SU-DHL-6 (cell line): ENCODE results near the gene FOXG1.

Experiments used
- H2AFZ ChIP-seq: fragments of 200-600 bp; sonication (generic); 2 replicates; pipeline ENCODE4 v1.6.1; 2014; ENCODE audit warnings: low read depth, mild to moderate bottlenecking, moderate library complexity, mixed read lengths, antibody characterized with exemption, low read length; ENCODE audit not compliant: severe bottlenecking
- H3F3A ChIP-seq: fragments of 200-600 bp; shearing (Covaris generic); 2 replicates; pipeline ENCODE4 v1.6.0; 2016; ENCODE audit warnings: antibody characterized with exemption, mild to moderate bottlenecking; ENCODE audit not compliant: insufficient read depth
- H3K27ac ChIP-seq: fragments of 200-600 bp; sonication (generic); 2 replicates; pipeline ENCODE4 v1.5.1; 2016; ENCODE audit warnings: low read depth, mild to moderate bottlenecking, low read length, moderate library complexity, mixed read lengths
- H3K27me3 ChIP-seq: fragments of 200-600 bp; sonication (generic), shearing (Covaris generic); 2 replicates; pipeline ENCODE4 v1.6.0; 2014; ENCODE audit warnings: mild to moderate bottlenecking, low read length
- H3K36me3 ChIP-seq: fragments of 200-600 bp; sonication (generic); 2 replicates; pipeline ENCODE4 v1.6.1; 2014; ENCODE audit warnings: mild to moderate bottlenecking, low read length, mixed read lengths
- H3K4me2 ChIP-seq: fragments of 300-600, 200-600 bp; shearing (Covaris generic), sonication (generic); 2 replicates; pipeline ENCODE4 v1.6.0; 2014; ENCODE audit warnings: low read length, low read depth, mild to moderate bottlenecking; ENCODE audit not compliant: poor library complexity, severe bottlenecking
- H3K4me3 ChIP-seq: fragments of 200-600 bp; sonication (generic); 2 replicates; pipeline ENCODE4 v1.5.1; 2014; ENCODE audit warnings: antibody characterized with exemption, low read length, mild to moderate bottlenecking, mixed read lengths; ENCODE audit not compliant: insufficient read depth, poor library complexity, severe bottlenecking
- H3K79me2 ChIP-seq: fragments of 200-600 bp; sonication (generic); 2 replicates; pipeline ENCODE4 v1.6.1; 2014; ENCODE audit warnings: mild to moderate bottlenecking, low read length, moderate library complexity; ENCODE audit not compliant: insufficient read depth
- H3K9ac ChIP-seq: fragments of 200-600 bp; sonication (generic); 2 replicates; pipeline ENCODE4 v1.7.0; 2014; ENCODE audit warnings: mild to moderate bottlenecking, low read length
- H3K9me2 ChIP-seq: fragments of 200-600 bp; sonication (generic); replicated peaks from 2 replicates; pipeline ENCODE4 v1.6.1; 2014; ENCODE audit warnings: low read length; ENCODE audit not compliant: insufficient read depth
- H3K9me3 ChIP-seq: fragments of 200-600 bp; sonication (generic); 2 replicates; pipeline ENCODE4 v1.6.1; 2014; ENCODE audit warnings: low read length, mixed read lengths; ENCODE audit not compliant: insufficient read depth
- H4K20me1 ChIP-seq: fragments of 200-600 bp; sonication (generic); 2 replicates; pipeline ENCODE4 v1.6.1; 2014; ENCODE audit warnings: low read depth, mild to moderate bottlenecking, antibody characterized with exemption, low read length, moderate library complexity, mixed read lengths
- EZH2phosphoT487 ChIP-seq: fragments of 200-600 bp; sonication (generic), shearing (Covaris generic); conservative IDR thresholded peaks from 2 replicates; pipeline ENCODE4 v1.6.1; 2018; ENCODE audit warnings: mild to moderate bottlenecking, antibody characterized with exemption, low read length, moderate library complexity, mixed read lengths
- TF ChIP-seq, protein P1 (sequence below): fragments of 200-600 bp; sonication (generic); IDR thresholded peaks from one replicate; pipeline ENCODE4 v1.5.1; 2017; ENCODE audit warnings: antibody characterized with exemption, mild to moderate bottlenecking, low read length, moderate library complexity; ENCODE audit not compliant: insufficient read depth, poor library complexity, severe bottlenecking

The FOXG1 gene

DNA sequence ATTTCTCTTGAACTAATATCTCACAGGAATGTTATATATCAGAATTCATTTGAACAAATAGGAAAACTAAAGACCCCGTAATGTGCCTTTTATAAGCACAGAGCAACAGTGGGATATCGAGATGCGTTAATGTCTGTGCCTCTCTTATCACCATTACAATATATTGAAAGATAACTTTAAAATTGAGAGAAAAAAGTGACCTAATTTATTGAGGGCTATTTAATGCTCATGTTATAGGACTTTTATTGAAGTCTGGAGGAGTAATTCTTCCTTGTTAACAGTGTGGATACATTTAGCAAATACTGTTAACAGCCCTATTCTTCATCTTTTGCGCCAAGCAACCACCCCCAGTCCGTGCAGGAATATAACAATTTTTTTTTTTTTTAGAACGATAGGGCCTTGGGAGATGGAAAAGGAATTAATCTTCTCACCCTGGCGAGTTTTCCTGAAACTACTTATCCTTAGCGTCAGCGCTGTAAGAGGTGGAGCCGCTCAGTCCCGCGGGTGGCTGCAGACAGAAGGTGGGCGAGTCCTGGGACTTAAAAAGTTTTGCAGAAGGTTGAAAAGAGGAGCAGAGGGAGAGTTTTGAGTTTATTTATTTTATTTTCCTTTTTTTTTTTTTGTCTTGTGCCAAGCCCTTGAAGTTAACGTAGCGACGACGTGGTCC lies 11.0 kb downstream of the FOXG1 start:
- no peak overlapping the region for H3K4me2 ChIP-seq
- H3K27me3 ChIP-seq: no peaks in the 10 kb centered on the region
- H3K9me3 ChIP-seq: no peaks in the 10 kb centered on the region

DNA sequence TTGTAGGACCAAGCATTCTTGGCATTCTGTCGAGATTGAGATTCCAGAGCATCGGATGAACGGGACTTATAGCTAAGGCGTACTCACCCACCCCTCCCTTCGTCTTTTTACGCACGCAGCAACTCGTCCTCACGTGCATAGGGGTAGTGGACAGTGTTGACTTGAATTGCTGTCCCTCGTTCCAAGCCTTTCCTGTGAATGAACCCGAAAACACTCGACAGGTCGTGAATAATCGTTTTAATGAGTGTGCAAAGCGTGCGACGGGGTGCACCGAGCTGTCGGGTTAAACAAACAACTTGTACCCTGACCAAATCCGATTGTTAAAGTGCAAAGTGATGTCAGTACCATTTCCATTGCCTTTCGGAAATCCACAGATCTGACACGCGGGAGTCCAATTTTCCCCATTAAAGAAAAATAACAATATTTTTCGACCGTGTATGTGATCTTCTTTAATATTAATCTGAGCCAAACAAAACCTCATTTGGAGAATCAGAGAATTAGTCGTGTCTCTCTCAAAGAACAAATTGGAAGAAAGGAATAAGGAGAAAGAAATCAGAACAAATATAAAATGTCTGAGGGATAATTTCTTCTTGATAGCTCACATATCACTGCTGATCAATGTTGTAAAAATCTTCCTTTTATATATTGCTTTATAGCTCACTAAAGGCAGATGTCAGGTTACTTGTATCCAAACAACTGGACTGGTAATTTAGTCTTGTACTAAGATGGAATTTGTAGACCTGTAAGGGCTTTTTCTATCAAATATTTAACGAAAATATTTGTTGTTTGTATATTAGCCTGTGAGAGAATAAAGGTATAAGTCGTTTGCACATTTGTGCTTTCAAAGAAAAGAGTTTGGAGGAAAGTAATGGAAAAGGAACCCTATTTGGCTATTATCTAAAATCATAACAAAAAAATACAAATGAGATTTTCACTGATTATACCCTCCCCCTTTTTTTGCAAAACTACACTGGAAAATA lies 11.8 kb downstream of the FOXG1 start:
- Histone ChIP-seq H3K27me3 (no peaks in the 10 kb centered on the region), H3K79me2 (no peaks in the 10 kb centered on the region), H3K4me2 (no peak overlapping the region)

More for the DNA sequence above, 11.0 kb downstream of the FOXG1 start:
- H3K4me3 ChIP-seq: no peak overlapping the region
- no peaks in the 10 kb centered on the region for H3K36me3 ChIP-seq
- H2AFZ ChIP-seq: no peak overlapping the region
- no peak overlapping the region for H3K27ac ChIP-seq
- no peak for TF ChIP-seq EZH2phosphoT487
- TF ChIP-seq, protein P1, sequence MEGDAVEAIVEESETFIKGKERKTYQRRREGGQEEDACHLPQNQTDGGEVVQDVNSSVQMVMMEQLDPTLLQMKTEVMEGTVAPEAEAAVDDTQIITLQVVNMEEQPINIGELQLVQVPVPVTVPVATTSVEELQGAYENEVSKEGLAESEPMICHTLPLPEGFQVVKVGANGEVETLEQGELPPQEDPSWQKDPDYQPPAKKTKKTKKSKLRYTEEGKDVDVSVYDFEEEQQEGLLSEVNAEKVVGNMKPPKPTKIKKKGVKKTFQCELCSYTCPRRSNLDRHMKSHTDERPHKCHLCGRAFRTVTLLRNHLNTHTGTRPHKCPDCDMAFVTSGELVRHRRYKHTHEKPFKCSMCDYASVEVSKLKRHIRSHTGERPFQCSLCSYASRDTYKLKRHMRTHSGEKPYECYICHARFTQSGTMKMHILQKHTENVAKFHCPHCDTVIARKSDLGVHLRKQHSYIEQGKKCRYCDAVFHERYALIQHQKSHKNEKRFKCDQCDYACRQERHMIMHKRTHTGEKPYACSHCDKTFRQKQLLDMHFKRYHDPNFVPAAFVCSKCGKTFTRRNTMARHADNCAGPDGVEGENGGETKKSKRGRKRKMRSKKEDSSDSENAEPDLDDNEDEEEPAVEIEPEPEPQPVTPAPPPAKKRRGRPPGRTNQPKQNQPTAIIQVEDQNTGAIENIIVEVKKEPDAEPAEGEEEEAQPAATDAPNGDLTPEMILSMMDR: no peak
- no peaks in the 10 kb centered on the region for H3K9me2 ChIP-seq
- no peaks in the 10 kb centered on the region for H3F3A ChIP-seq
- no peak overlapping the region for H3K9ac ChIP-seq
- no peaks in the 10 kb centered on the region for H4K20me1 ChIP-seq
- no peaks in the 10 kb centered on the region for H3K79me2 ChIP-seq

DNA sequence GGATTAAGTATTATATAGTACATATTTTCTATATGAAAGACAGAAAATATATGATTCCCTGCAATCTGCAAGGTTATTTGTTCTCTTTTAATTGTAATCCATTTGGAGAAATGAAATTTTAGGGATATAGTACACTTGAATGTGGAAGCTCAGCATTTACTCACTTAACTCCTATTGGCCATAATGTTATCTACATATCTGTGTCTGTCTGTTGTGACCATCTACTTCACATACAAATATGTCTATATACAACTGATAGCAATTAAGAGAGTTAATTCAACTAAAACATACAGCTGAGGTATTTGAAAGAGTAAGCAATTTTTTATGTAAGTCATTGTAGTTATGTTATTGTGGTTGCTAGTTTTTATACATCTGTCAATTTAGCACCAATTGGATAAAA lies 12.9 kb downstream of the FOXG1 start:
- Histone ChIP-seq H3K4me3 (no peak overlapping the region), H3K4me2 (no peak overlapping the region), H3F3A (no peaks in the 10 kb centered on the region), H3K9me2 (no peaks in the 10 kb centered on the region), H3K36me3 (no peaks in the 10 kb centered on the region), H3K9ac (no peak overlapping the region), H4K20me1 (no peaks in the 10 kb centered on the region), H3K27ac (no peak overlapping the region), H2AFZ (no peak overlapping the region), H3K9me3 (no peaks in the 10 kb centered on the region), H3K79me2 (no peaks in the 10 kb centered on the region), H3K27me3 (no peaks in the 10 kb centered on the region)
- TF ChIP-seq, protein P1: no peak
- no peak for TF ChIP-seq EZH2phosphoT487

More for the DNA sequence above, 11.8 kb downstream of the FOXG1 start:
- Histone ChIP-seq H3K36me3 (no peaks in the 10 kb centered on the region), H3K27ac (no peak overlapping the region), H2AFZ (no peak overlapping the region), H3K4me3 (no peak overlapping the region), H3K9me2 (no peaks in the 10 kb centered on the region), H3K9ac (no peak overlapping the region), H3F3A (no peaks in the 10 kb centered on the region), H3K9me3 (no peaks in the 10 kb centered on the region), H4K20me1 (no peaks in the 10 kb centered on the region)
- TF ChIP-seq, protein P1: no peak
- TF ChIP-seq EZH2phosphoT487: no peak
